Transverse colon (tissue), 4 donors: ENCODE results near the gene AFG1L. TPM values are rescaled to one million over a fixed set of nuclear protein-coding genes. Genes with fewer than 3 reads are reported as not detected.

Experiments
- DNase-seq: peaks from one replicate; pipeline ENCODE4 v3.0.0-alpha.2; 2019
- H3K27ac ChIP-seq, 4 donors: fragments of 200-600 bp; sonication (generic); 2 replicates each; pipeline ENCODE4 v1.5.1; 2016 to 2018; ENCODE audit warnings: inconsistent platforms in 4 of 4
- H3K27me3 ChIP-seq: fragments of 200-600 bp; sonication (generic); 2 replicates; pipeline ENCODE4 v1.5.1; 2017; ENCODE audit warnings: inconsistent platforms
- H3K36me3 ChIP-seq, 4 donors: fragments of 200-600 bp; sonication (generic); 2 replicates each; pipeline ENCODE4 v1.5.1; 2017 to 2019; ENCODE audit warnings: inconsistent platforms in 4 of 4
- H3K4me1 ChIP-seq, 4 donors: fragments of 200-600 bp; sonication (generic); 2 replicates each; pipeline ENCODE4 v1.5.1; 2017 to 2020; ENCODE audit warnings: inconsistent platforms in 4 of 4
- H3K4me3 ChIP-seq, 4 donors: fragments of 200-600 bp; sonication (generic); 1 replicate in 1 of 4; 2 replicates in 3 of 4; pipeline versions ENCODE4 v1.5.1 to v1.6.1; 2017 to 2019; ENCODE audit warnings: inconsistent platforms in 4 of 4
- H3K9me3 ChIP-seq, 2 donors: fragments of 200-600 bp; sonication (generic); 2 replicates each; pipeline ENCODE4 v1.5.1; 2017 to 2019; ENCODE audit warnings: inconsistent platforms in 2 of 2
- EP300 ChIP-seq: sonication (generic); formaldehyde crosslinking; IDR thresholded peaks from one replicate; pipeline ENCODE4 v1.6.1; 2017; ENCODE audit warnings: antibody characterized with exemption, low read depth
- POLR2A ChIP-seq: fragments of 450-650 bp; IDR thresholded peaks from one replicate; pipeline ENCODE4 v1.6.1; 2016; ENCODE audit warnings: antibody characterized with exemption, mild to moderate bottlenecking, moderate library complexity
- POLR2AphosphoS5 ChIP-seq, 3 donors: sonication (generic); formaldehyde crosslinking; IDR thresholded peaks; one replicate each; pipeline ENCODE4 v1.6.1; 2016; ENCODE audit warnings: antibody characterized with exemption in 3 of 3
- WGBS, 2 donors: methylation state at CpG; one replicate each; pipeline ENCODE4 v1.1.5; 2018; ENCODE audit warnings: low coverage in 1 of 2; 5-methylcytosine and 5-hydroxymethylcytosine counted together
- in situ Hi-C, 4 donors: fragments of 200-750 bp; cut with MboI; loops; one replicate each; pipeline versions ENCODE4 v1.15.0 to v1.15.1; 2017; ENCODE audit warnings: low sequenced_read_pairs in 3 of 4, low pct_ligation_motif_present in 1 of 4, low pct_unique_long_range_greater_than_20kb in 1 of 4
- intact Hi-C: fragments of 100-400 bp; cut with DNase I; formaldehyde crosslinking; loops from one replicate; pipeline ENCODE4 v1.15.1; 2023; ENCODE audit warnings: low total_unique reads
- total RNA-seq, 4 donors: library from RNA; depleted of rRNA; stranded (reverse); fragments of >200 nt; gene quantifications; one replicate each; pipeline ENCODE4 v1.1.0, GENCODE V29; 2016
- TF ChIP-seq, protein P1 (sequence below), 5 experiments: fragments of 200-600 bp in 3 of 5; fragments of 450-650 bp in 2 of 5; sonication (generic) in 3 of 5; IDR thresholded peaks; 1 replicate in 2 of 5; 2 replicates in 3 of 5; pipeline ENCODE4 v1.5.1; 2016 to 2017; ENCODE audit warnings: antibody characterized with exemption in 5 of 5, inconsistent platforms in 3 of 5, mild to moderate bottlenecking in 2 of 5, moderate library complexity in 1 of 5

The AFG1L gene
- total RNA-seq, 4 donors from 2014 or later, result 2.2 to 22.5 (median 5.5) TPM

DNA sequence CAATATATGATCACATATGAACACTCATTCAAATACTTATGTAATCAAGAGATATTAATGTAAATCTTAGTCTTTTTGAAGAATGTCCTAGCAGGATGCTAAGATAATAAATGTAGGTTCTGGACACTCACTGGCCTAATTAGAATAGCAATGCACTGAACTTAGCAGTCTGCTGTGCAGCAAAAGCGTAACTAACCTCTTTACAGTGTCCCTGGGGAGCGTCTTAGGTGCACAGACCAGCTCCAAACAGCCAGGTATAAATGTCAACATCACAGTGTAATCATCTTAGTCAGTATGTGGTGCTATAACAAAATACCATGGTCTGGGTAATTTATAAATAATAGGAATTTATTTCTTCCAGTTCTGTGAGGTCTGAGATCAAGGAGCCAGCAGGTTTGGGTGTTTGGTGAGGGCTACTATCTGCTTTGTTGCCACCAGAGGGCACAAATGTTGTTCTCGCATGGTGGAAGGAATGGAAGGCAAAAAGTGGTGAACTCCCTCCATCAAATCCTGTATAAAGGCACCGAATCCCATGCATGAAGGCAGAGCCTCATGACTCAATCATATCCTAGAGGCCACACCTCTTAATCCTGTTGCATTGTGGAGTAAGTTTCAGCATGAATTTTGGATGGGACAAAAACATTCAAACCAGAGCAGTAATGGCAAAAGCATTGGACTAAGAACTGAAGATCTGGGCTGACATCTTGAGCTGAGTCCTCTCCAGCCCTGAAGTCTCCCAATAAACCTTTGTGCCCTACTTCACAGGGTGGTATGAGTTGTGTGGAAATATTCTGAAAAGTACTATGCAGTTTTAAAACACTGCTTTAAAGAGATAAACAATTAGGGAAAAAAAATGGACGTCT lies 224.1 kb downstream of the AFG1L start:
- H3K9me3 ChIP-seq, result no peaks in the 10 kb centered on the region
- H3K36me3 ChIP-seq, result no peaks in the 10 kb centered on the region
- intact Hi-C loops, result no loop called here
- no peaks in the 10 kb centered on the region for H3K4me1 ChIP-seq
- TF ChIP-seq EP300, result no peak
- no peak for TF ChIP-seq POLR2A
- TF ChIP-seq, protein P1, sequence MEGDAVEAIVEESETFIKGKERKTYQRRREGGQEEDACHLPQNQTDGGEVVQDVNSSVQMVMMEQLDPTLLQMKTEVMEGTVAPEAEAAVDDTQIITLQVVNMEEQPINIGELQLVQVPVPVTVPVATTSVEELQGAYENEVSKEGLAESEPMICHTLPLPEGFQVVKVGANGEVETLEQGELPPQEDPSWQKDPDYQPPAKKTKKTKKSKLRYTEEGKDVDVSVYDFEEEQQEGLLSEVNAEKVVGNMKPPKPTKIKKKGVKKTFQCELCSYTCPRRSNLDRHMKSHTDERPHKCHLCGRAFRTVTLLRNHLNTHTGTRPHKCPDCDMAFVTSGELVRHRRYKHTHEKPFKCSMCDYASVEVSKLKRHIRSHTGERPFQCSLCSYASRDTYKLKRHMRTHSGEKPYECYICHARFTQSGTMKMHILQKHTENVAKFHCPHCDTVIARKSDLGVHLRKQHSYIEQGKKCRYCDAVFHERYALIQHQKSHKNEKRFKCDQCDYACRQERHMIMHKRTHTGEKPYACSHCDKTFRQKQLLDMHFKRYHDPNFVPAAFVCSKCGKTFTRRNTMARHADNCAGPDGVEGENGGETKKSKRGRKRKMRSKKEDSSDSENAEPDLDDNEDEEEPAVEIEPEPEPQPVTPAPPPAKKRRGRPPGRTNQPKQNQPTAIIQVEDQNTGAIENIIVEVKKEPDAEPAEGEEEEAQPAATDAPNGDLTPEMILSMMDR (IDR thresholded peaks at IDR 0.05), result peak in 2 of 5 experiments; percentile 27 to 30
- no peaks in the 10 kb centered on the region for H3K27me3 ChIP-seq
- no peak overlapping the region for H3K27ac ChIP-seq
- in situ Hi-C loops, result no loop called here
- WGBS, 2 donors, result 65 to 88% methylated on average over 4 to 5 of the region's 5 CpGs
- no peak for DNase-seq
- no peak overlapping the region for H3K4me3 ChIP-seq

DNA sequence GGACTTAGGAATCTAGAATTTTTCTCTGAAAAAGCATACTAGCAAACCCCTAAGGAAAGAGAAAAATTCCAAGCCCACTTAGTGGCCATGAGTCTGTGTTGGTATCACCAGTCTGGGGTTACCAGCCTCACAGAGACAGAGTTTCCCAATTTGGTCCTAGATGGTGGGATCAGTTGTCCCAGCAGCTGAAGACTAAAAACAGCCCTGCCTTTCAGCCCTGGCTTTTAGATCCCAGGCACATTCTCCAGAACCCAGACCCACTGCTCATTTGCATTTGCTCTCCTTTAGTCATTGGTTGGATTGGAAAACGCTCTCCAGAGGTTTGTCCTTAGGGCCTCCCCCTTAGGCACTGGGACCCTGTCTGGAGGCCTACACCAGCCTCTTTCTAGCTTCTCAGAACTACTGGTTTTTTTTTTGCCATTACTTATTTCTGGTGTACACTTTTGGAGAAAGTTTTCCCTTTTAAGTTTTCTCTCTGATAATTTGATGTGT lies 226.8 kb downstream of the AFG1L start:
- 78% methylated on average over 1 of the region's 1 CpG; no CpG with 5 or more reads in 1 of the 2 donors for WGBS, 2 donors
- in situ Hi-C loops, result loop anchor here in 3 of 4 donors (10.0 kb wide), 2 partner anchors 407 to 417 kb away; no protein-coding TSS in a partner anchor
- intact Hi-C loops, result no loop called here

DNA sequence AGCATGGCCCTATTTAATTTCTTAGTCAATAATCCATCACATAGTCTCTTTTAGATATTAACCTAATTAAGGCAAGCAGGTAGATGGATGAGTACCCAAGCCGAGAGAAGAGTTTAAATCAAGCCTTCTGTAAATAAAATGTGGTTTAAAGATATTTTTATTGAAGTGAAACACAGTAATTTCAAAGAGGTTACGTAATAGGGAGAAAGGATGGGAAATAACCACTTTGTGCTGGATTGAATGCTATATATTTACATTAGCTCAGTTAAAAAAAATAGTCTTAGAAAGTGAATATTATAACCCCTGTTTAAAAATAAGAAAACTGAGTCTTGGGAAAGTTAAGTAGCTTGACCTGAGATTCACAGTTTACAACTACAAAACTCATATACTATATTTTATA lies 228.8 kb downstream of the AFG1L start:
- TF ChIP-seq POLR2A (no peak), EP300 (no peak), POLR2AphosphoS5 (IDR thresholded peaks at IDR 0.05) (no peak)
- TF ChIP-seq, protein P1 (IDR thresholded peaks at IDR 0.05), result no peak
- Histone ChIP-seq H3K4me3 (no peak overlapping the region), H3K27me3 (no peaks in the 10 kb centered on the region), H3K36me3 (no peaks in the 10 kb centered on the region), H3K4me1 (no peaks in the 10 kb centered on the region), H3K9me3 (no peaks in the 10 kb centered on the region), H3K27ac (no peak overlapping the region)
- 75 to 80% methylated on average over 2 of the region's 2 CpGs for WGBS, 2 donors
- no peak for DNase-seq
- intact Hi-C loops (no loop called here), in situ Hi-C loops (loop anchor here in 3 of 4 donors (10.0 kb wide), 2 partner anchors 409 to 419 kb away; no protein-coding TSS in a partner anchor)

More for the DNA sequence above, 226.8 kb downstream of the AFG1L start:
- H3K4me3 ChIP-seq, result no peak overlapping the region
- H3K9me3 ChIP-seq, result no peaks in the 10 kb centered on the region
- H3K4me1 ChIP-seq, result no peaks in the 10 kb centered on the region
- no peaks in the 10 kb centered on the region for H3K36me3 ChIP-seq
- TF ChIP-seq POLR2A, result no peak
- TF ChIP-seq EP300, result no peak
- TF ChIP-seq, protein P1 (IDR thresholded peaks at IDR 0.05), result no peak
- TF ChIP-seq POLR2AphosphoS5 (IDR thresholded peaks at IDR 0.05), result no peak
- H3K27me3 ChIP-seq, result no peaks in the 10 kb centered on the region
- H3K27ac ChIP-seq, result no peak overlapping the region
- DNase-seq, result no peak

DNA sequence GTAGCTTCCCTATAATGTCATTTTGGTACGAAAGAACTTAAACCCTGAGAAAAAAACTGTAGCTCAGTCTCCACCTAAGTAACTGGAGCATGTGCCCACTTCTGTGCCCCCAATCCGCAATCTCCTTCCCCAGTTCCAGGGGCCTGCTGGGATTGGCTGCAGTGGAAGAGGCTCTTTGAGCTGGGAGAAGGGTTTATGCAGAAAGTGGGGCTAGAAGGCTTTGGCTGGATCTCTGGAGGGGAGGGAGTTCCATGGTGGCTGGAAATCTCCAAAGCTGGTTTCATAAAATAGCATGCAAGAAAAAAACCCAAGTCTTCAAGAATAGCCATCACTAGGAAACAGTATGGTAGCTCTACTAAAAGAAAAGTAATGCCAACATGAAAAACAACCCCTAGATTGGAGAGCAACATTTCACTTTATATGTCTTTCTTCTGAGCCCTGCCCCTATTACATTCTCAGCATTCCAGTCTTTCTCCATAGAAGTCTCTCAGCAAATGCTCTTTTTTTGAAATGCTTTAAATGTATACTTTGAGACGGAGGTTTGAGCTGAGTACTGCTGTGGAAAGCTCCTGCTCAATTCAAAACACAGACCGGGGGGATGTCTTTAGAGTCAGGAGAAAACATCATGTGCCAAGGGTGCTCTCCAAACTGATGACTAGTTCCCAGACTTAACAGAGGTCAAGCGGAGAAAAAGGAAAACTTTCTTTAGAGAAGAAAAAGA lies 229.8 kb downstream of the AFG1L start:
- Histone ChIP-seq H3K4me1 (no peaks in the 10 kb centered on the region), H3K27ac (no peak overlapping the region), H3K27me3 (no peaks in the 10 kb centered on the region), H3K36me3 (no peaks in the 10 kb centered on the region), H3K9me3 (no peaks in the 10 kb centered on the region), H3K4me3 (no peak overlapping the region)
- intact Hi-C loops, result loop anchor here (5.0 kb wide), 1 partner anchor 1668 kb away; no protein-coding TSS in a partner anchor
- TF ChIP-seq EP300 (no peak), POLR2AphosphoS5 (IDR thresholded peaks at IDR 0.05) (no peak), POLR2A (no peak)
- TF ChIP-seq, protein P1 (IDR thresholded peaks at IDR 0.05), result no peak
- in situ Hi-C loops, result loop anchor here (10.0 to 25.0 kb wide), 5 partner anchors 313 to 888 kb away; partner anchors contain the start of genes ARMC2 (in 1 of the 4) and CD164 (in 1 of the 4)
- DNase-seq, result no peak
- 73 to 88% methylated on average over 4 to 5 of the region's 5 CpGs for WGBS, 2 donors
